Keratinocyte (primary cell): Measurements from ENCODE around the gene NADSYN1.

ENCODE experiments used
- CTCF ChIP-seq, 3 experiments: IDR thresholded peaks in 1 of 3; conservative IDR thresholded peaks in 1 of 3; optimal IDR thresholded peaks in 1 of 3; 2 replicates in 2 of 3; 3 replicates in 1 of 3; pipeline versions ENCODE3 to v1.5.1; 2011; ENCODE audit warnings: low read length in 3 of 3, mild to moderate bottlenecking in 3 of 3, moderate library complexity in 2 of 3, control low read depth in 1 of 3, inconsistent platforms in 1 of 3; ENCODE audit not compliant: insufficient read depth in 2 of 3; ENCODE audit errors: extremely low read depth in 1 of 3
- EZH2 ChIP-seq: IDR thresholded peaks from one replicate; pipeline ENCODE4 v1.6.1; 2012; ENCODE audit warnings: inconsistent platforms, mild to moderate bottlenecking, low read length, moderate library complexity

GRCh38 chr11:71450939-71451338, 2.1 kb upstream of the NADSYN1 start:
- no peak for TF ChIP-seq CTCF (optimal IDR thresholded peaks at IDR 0.05 in 1 of 3, IDR thresholded peaks at IDR 0.05 in 1 of 3, conservative IDR thresholded peaks at IDR 0.05 in 1 of 3; ENCODE audit: extremely low read depth in 1 of 3, insufficient read depth in 2 of 3, low read length in 3 of 3)
- no peak for TF ChIP-seq EZH2
